ENCODE data around the gene BCAS3.
"Not testable (repeated sequence)": the region's sequence is repeated elsewhere in the genome, so short reads cannot be mapped to it uniquely, and the experiment has no call there.

BCAS3 gene

GRCh38 chr17:61144137-61144536 lies 466.5 kb downstream of the BCAS3 start:
- no peak overlapping the region for H3K27ac ChIP-seq
- no peak for TF ChIP-seq CTCF (conservative IDR thresholded peaks at IDR 0.05; ENCODE audit: low read depth)
- ChIA-PET CTCF (no interaction called here), POLR2A (ENCODE audit: low non-redundant PET) (no interaction called here)
- no peak for DNase-seq (ENCODE audit: low spot score)

- CTCF ChIA-PET = interaction anchor here (0.7 kb wide), 1 partner anchor 249 kb away, joined by 4 read pairs; no protein-coding TSS in a partner anchor
- no peak overlapping the region for H3K27ac ChIP-seq
Observed at GRCh38 chr17:61144617-61145564, 467.2 kb downstream of the BCAS3 start.

GRCh38 chr17:61146833-61147232 lies 469.2 kb downstream of the BCAS3 start:
- POLR2A ChIA-PET (ENCODE audit: low non-redundant PET) = not testable (repeated sequence)

More at GRCh38 chr17:61144617-61145564, 467.2 kb downstream of the BCAS3 start:
- no peak for DNase-seq (ENCODE audit: low spot score)
- POLR2A ChIA-PET (ENCODE audit: low non-redundant PET) = no interaction called here
- no peak for TF ChIP-seq CTCF (conservative IDR thresholded peaks at IDR 0.05; ENCODE audit: low read depth)

GRCh38 chr17:61149106-61149825 lies 471.6 kb downstream of the BCAS3 start:
- ChIA-PET POLR2A (ENCODE audit: low non-redundant PET) (no interaction called here), CTCF (no interaction called here)
- H3K27ac ChIP-seq = no peak overlapping the region
- no peak for TF ChIP-seq CTCF (conservative IDR thresholded peaks at IDR 0.05; ENCODE audit: low read depth)
- no peak for DNase-seq (ENCODE audit: low spot score)

More at GRCh38 chr17:61146833-61147232, 469.2 kb downstream of the BCAS3 start:
- CTCF ChIA-PET; H3K27ac ChIP-seq; DNase-seq (ENCODE audit: low spot score): not testable (repeated sequence)

GRCh38 chr17:61149862-61150362 lies 472.3 kb downstream of the BCAS3 start:
- no peak overlapping the region for H3K27ac ChIP-seq
- CTCF ChIA-PET = interaction anchor here (0.8 kb wide), 1 partner anchor 8 kb away, joined by 3 read pairs; no protein-coding TSS in a partner anchor
- POLR2A ChIA-PET (ENCODE audit: low non-redundant PET) = no interaction called here
- no peak for DNase-seq (ENCODE audit: low spot score)
- TF ChIP-seq CTCF (conservative IDR thresholded peaks at IDR 0.05; ENCODE audit: low read depth) = no peak

GRCh38 chr17:61150686-61151299 lies 473.1 kb downstream of the BCAS3 start:
- no peak for DNase-seq (ENCODE audit: low spot score)
- H3K27ac ChIP-seq = no peak overlapping the region
- no peak for TF ChIP-seq CTCF (conservative IDR thresholded peaks at IDR 0.05; ENCODE audit: low read depth)
- ChIA-PET CTCF (interaction anchor here (0.8 kb wide), 1 partner anchor 9 kb away, joined by 3 read pairs; no protein-coding TSS in a partner anchor), POLR2A (ENCODE audit: low non-redundant PET) (no interaction called here)

All from RWPE1 (cell line).